Right lobe of liver (tissue), 6 donors: Measurements from ENCODE around the gene GPR89A. TPM values are rescaled to one million over a fixed set of nuclear protein-coding genes. Genes with fewer than 3 reads are reported as not detected.
A peak's percentile ranks its signal among the peaks of the same experiment; 100 is the strongest.
"Not testable (repeated sequence)": the region's sequence is repeated elsewhere in the genome, so short reads cannot be mapped to it uniquely, and the experiment has no call there.

Source experiments
- ATAC-seq, 4 donors: fragments of 200-7000 bp; cut with Tn5 transposase; one replicate each; pipeline ENCODE4 v1.9.1; 2020; ENCODE audit warnings: mild to moderate bottlenecking in 4 of 4, moderate library complexity in 4 of 4
- DNase-seq, 3 donors: peaks; one replicate each; pipeline ENCODE4 v3.0.0-alpha.2; 2020
- H3K27ac ChIP-seq, 3 donors: fragments of 200-600 bp; one replicate each; pipeline ENCODE4 v1.8.0; 2022
- H3K27me3 ChIP-seq, 2 donors: fragments of 200-600 bp; one replicate each; pipeline ENCODE4 v1.8.0; 2022
- H3K36me3 ChIP-seq, 4 donors: fragments of 200-600 bp; sonication (generic) in 1 of 4; one replicate each; pipeline versions ENCODE4 v1.5.1 to v1.8.0; 2017 to 2022; ENCODE audit warnings: control low read depth in 1 of 4
- H3K4me1 ChIP-seq, 4 donors: fragments of 200-600 bp; sonication (generic) in 1 of 4; one replicate each; pipeline versions ENCODE4 v1.5.1 to v1.8.0; 2017 to 2022; ENCODE audit warnings: control low read depth in 1 of 4
- H3K4me3 ChIP-seq, 3 donors: fragments of 200-600 bp; one replicate each; pipeline ENCODE4 v1.8.0; 2022
- H3K9me3 ChIP-seq, 4 donors: fragments of 200-600 bp; sonication (generic) in 1 of 4; one replicate each; pipeline versions ENCODE4 v1.5.1 to v1.8.0; 2017 to 2022; ENCODE audit warnings: control low read depth in 1 of 4
- CTCF ChIP-seq, 4 donors: fragments of 200-600 bp in 3 of 4; fragments of 450-650 bp in 1 of 4; IDR thresholded peaks; one replicate each; pipeline versions ENCODE4 v1.5.1 to v1.8.0; 2016 to 2022; ENCODE audit warnings: antibody characterized with exemption in 4 of 4, mild to moderate bottlenecking in 2 of 4
- POLR2A ChIP-seq: fragments of 450-650 bp; IDR thresholded peaks from one replicate; pipeline ENCODE4 v1.6.1; 2017; ENCODE audit warnings: antibody characterized with exemption, mild to moderate bottlenecking
- WGBS: methylation state at CpG from one replicate; pipeline ENCODE4 v1.1.6; 2018; ENCODE audit warnings: low coverage, low lambda C conversion rate; ENCODE audit not compliant: insufficient coverage; ENCODE audit errors: missing lambda C conversion rate; 5-methylcytosine and 5-hydroxymethylcytosine counted together
- intact Hi-C, 2 donors: fragments of 100-400 bp; cut with DNase I; formaldehyde crosslinking; loops; one replicate each; pipeline versions ENCODE4 v1.11.2 to v1.14.1; 2022
- long read RNA-seq: library from polyadenylated mRNA; unstranded; transcript quantifications from one replicate; pipeline ENCODE4 v2.0.0, GENCODE V29; 2019
- total RNA-seq, 6 experiments: library from RNA; depleted of rRNA in 2 of 6; stranded (reverse); fragments of >200 nt in 2 of 6; fragmentation: NEBNext Ultra II Directional in 3 of 6; extraction: Animal tissue kit (Norgen Biotek cat#: 25700) in 3 of 6; gene quantifications; one replicate each; pipeline versions ENCODE4 v1.1.0 to v1.2.4, GENCODE V29; 2016 to 2023
- donor health status: DM: no; HTN: yes; CAD: no.
- donor health status: DM: no; HTN: no; CAD: no.
- donor health status: DM: no; HTN: no; CAD: no.
- donor health status: DM: no; HTN: yes; CAD: no.
- donor health status: DM: no; HTN: yes; CAD: no.

GPR89A gene
- total RNA-seq, result 10 to 100 TPM; 11.6 to 21.1 (median 15.5) TPM
- long read RNA-seq, partial matches to known transcripts, result 0 of 5 reads
- long read RNA-seq, other reads (novel, unspliced or antisense), result 2 of 5 reads

DNA sequence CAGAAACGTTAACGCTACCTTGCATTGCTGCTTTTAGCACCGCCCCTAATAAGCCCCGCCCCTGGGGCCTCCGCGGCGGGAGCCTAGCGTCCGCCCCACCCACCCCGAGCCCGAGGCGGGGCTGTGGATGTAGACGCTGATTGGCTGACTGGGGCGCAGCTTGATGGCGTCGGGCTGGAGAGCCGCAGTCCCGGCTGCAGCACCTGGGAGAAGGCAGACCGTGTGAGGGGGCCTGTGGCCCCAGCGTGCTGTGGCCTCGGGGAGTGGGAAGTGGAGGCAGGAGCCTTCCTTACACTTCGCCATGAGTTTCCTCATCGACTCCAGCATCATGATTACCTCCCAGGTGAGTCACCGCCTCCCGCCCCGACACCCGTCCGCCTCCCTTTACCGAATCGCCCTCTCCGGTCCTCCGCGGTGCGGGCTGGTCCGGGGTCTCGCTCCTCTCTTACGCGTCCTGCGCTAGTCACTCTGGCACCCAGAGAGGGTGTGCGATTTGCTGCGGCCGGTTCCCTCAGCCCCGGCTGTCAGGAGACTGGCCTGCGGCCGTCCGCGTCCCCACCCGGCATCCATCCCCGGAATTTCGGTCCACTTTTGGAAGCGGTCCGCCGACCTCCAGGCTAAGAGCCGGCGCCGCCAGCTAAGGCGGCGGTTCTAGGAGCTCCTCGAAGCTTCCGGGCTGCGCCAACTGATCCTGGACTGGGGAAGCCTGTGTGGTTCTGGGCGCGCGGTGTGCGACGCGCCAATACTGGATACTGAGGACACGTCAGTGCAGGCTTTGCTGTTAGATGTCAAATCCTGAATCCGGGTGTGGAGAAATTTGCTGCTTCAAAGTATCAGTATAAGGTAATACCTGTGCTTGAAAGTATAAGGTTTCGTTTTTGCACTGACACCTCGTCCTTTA, at the start of gene GPR89A:
TSS of gene GPR89A (plus strand) at position 156 of the 901 bp plus-strand sequence. CDS start at position 302, 146 bp downstream.
- H3K4me3 ChIP-seq, result peak within 1 kb of the TSS; percentile 81 to 91 (median 82)
- WGBS, result 0% methylated on average over 11 of the region's 71 CpGs
- ATAC-seq (peak; percentile 99 to 100 (median 99)), DNase-seq (peak; percentile 96 to 98 (median 97))
- H3K27me3 ChIP-seq, H3K4me1 ChIP-seq, H3K9me3 ChIP-seq, intact Hi-C loops, H3K36me3 ChIP-seq: not testable (repeated sequence)
- peak; percentile 75 for TF ChIP-seq POLR2A
- peak within 1 kb of the TSS; percentile 64 to 81 (median 75) for H3K27ac ChIP-seq

DNA sequence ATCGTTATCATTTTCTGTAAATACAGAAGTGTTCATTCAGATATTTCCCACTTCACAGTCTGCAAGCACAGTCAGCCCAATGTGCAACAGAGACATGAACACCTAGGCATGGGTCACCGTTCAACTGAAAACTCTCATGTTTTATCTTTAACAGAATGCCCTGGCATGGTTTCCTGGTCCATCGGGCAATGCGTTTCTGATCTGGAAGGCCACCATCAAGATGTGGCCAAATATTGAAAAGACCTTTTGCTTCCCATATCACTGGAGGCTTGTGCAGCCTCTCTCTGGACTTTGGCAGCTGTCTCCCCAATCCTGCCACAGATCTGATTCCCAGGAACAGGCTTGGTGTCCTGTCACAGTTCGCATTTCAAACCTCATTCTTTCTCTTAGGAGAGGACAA, 21.0 kb upstream of the GPR89A start:
- ATAC-seq, H3K9me3 ChIP-seq, H3K27ac ChIP-seq, H3K4me3 ChIP-seq, H3K4me1 ChIP-seq, intact Hi-C loops, H3K27me3 ChIP-seq, H3K36me3 ChIP-seq: not testable (repeated sequence)
- WGBS, result 37% methylated on average over 5 of the region's 5 CpGs
- DNase-seq, result peak in 2 of 3 donors; percentile 52 to 71

DNA sequence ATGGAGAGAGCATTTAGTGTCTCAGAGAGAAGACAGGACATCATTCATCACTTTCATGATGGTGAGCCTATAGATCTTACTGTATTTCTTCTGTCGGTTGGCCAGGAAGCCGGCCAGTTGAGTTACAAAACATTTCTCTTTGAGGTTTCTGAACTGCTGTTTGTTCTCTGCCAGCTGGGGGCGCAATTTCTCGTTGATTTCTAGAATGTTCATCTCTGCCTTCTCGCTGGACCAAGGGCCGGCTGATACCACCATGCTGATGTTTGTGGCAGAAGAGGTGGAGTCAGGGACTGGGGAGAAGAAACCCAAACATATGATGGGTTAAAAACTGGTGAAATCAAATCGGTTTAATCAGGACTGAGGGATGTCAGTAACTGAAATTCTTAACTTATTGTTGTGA, 17.0 kb upstream of the GPR89A start:
- ATAC-seq, intact Hi-C loops, H3K4me3 ChIP-seq, H3K4me1 ChIP-seq, H3K36me3 ChIP-seq, H3K9me3 ChIP-seq, H3K27me3 ChIP-seq, H3K27ac ChIP-seq: not testable (repeated sequence)
- TF ChIP-seq CTCF (IDR thresholded peaks at IDR 0.05), result peak in 3 of 4 donors; percentile 8 to 39 (median 26)
- DNase-seq, result peak; percentile 23 to 58 (median 51)
- WGBS, result 15% methylated on average over 7 of the region's 7 CpGs

GRCh38 chr1:145592347-145592746, 15.4 kb upstream of the GPR89A start:
- H3K4me3 ChIP-seq, H3K9me3 ChIP-seq, ATAC-seq, H3K27me3 ChIP-seq, DNase-seq, H3K27ac ChIP-seq, intact Hi-C loops, H3K36me3 ChIP-seq, H3K4me1 ChIP-seq: not testable (repeated sequence)

GRCh38 chr1:145595421-145595820, 12.4 kb upstream of the GPR89A start:
- H3K27ac ChIP-seq, ATAC-seq, DNase-seq, H3K4me1 ChIP-seq, H3K9me3 ChIP-seq, H3K4me3 ChIP-seq, H3K36me3 ChIP-seq, intact Hi-C loops, H3K27me3 ChIP-seq: not testable (repeated sequence)

- ATAC-seq, intact Hi-C loops, H3K27ac ChIP-seq, H3K4me1 ChIP-seq, H3K9me3 ChIP-seq, DNase-seq, H3K27me3 ChIP-seq, H3K4me3 ChIP-seq, H3K36me3 ChIP-seq: not testable (repeated sequence)
- 82% methylated on average over 6 of the region's 6 CpGs for WGBS
Measured at GRCh38 chr1:145596236-145596635, 11.6 kb upstream of the GPR89A start.

- DNase-seq, H3K4me3 ChIP-seq, ATAC-seq, H3K4me1 ChIP-seq, H3K27me3 ChIP-seq, H3K27ac ChIP-seq, H3K36me3 ChIP-seq, intact Hi-C loops, H3K9me3 ChIP-seq: not testable (repeated sequence)
- 77% methylated on average over 5 of the region's 5 CpGs for WGBS
Measured at GRCh38 chr1:145599426-145599825, 8.4 kb upstream of the GPR89A start.
